Body of pancreas (tissue), 4 donors: ENCODE measurements around the gene INAFM1. TPM values are rescaled to one million over a fixed set of nuclear protein-coding genes. Genes with fewer than 3 reads are reported as not detected.
A peak's percentile ranks its signal among the peaks of the same experiment; 100 is the strongest.
"Not testable (repeated sequence)": the region's sequence is repeated elsewhere in the genome, so short reads cannot be mapped to it uniquely, and the experiment has no call there.

Source experiments
- ATAC-seq: fragments of 150-250 bp; one replicate; pipeline ENCODE4 v1.9.1; 2016
- DNase-seq, 4 donors: peaks; one replicate each; pipeline ENCODE4 v3.0.0-alpha.2; 2019
- H3K27ac ChIP-seq, 4 donors: fragments of 200-600 bp; sonication (generic); 1 replicate in 3 of 4; 2 replicates in 1 of 4; pipeline versions ENCODE4 v1.5.1 to v1.6.1; 2016 to 2019; ENCODE audit warnings: mild to moderate bottlenecking in 1 of 4, mixed read lengths in 1 of 4, moderate library complexity in 1 of 4
- H3K27me3 ChIP-seq, 2 donors: fragments of 200-600 bp; sonication (generic); one replicate each; pipeline ENCODE4 v1.6.0; 2016; ENCODE audit warnings: mild to moderate bottlenecking in 1 of 2
- H3K36me3 ChIP-seq, 2 donors: fragments of 200-600 bp; sonication (generic); replicated peaks in 1 of 2; 2 replicates each; pipeline ENCODE4 v1.5.1; 2016; ENCODE audit warnings: low read depth in 2 of 2; ENCODE audit not compliant: insufficient read depth in 1 of 2
- H3K4me1 ChIP-seq: fragments of 200-600 bp; sonication (generic); one replicate; pipeline ENCODE4 v1.6.0; 2016
- H3K4me3 ChIP-seq, 2 donors: fragments of 200-600 bp; sonication (generic); 1 replicate in 1 of 2; 2 replicates in 1 of 2; pipeline ENCODE4 v1.5.1; 2016 to 2019
- H3K9me3 ChIP-seq, 3 donors: fragments of 200-600 bp; sonication (generic); 1 replicate in 2 of 3; 2 replicates in 1 of 3; pipeline ENCODE4 v1.5.1; 2016
- CTCF ChIP-seq, 7 experiments: fragments of 450-650 bp in 4 of 7; fragments of 200-600 bp in 3 of 7; sonication (generic) in 3 of 7; IDR thresholded peaks; one replicate each; pipeline ENCODE4 v1.5.1; 2016 to 2019; ENCODE audit warnings: antibody characterized with exemption in 7 of 7
- POLR2A ChIP-seq, 3 donors: fragments of 450-650 bp; IDR thresholded peaks; one replicate each; pipeline ENCODE4 v1.6.1; 2016; ENCODE audit warnings: antibody characterized with exemption in 3 of 3, mild to moderate bottlenecking in 2 of 3
- WGBS, 2 donors: methylation state at CpG; one replicate each; pipeline ENCODE4 v1.1.5; 2017; 5-methylcytosine and 5-hydroxymethylcytosine counted together
- intact Hi-C: fragments of 100-400 bp; cut with DNase I; formaldehyde crosslinking; loops from one replicate; pipeline ENCODE4 v1.15.1; 2023
- total RNA-seq, 2 donors: library from RNA; depleted of rRNA; stranded (reverse); fragments of >200 nt; gene quantifications; one replicate each; pipeline ENCODE4 v1.1.0, GENCODE V29; 2016

Gene INAFM1
- total RNA-seq, 2 donors from 2014 or later: 9.1 to 10.2 TPM

GRCh38 chr19:47261946-47262793 lies 12.5 kb upstream of the INAFM1 start:
- H3K27me3 ChIP-seq, H3K9me3 ChIP-seq, intact Hi-C loops, H3K4me3 ChIP-seq: not testable (repeated sequence)
- Histone ChIP-seq H3K36me3 (peaks cover 5 to 22% of the 10 kb centered on the region in 2 donors), H3K4me1 (peaks cover 60% of the 10 kb centered on the region), H3K27ac (peak overlapping the region; percentile 76 to 97 (median 94))
- ATAC-seq (peak; percentile 76), DNase-seq (peak; percentile 78 to 87 (median 84))
- TF ChIP-seq POLR2A (IDR thresholded peaks at IDR 0.05): peak in 1 of 3 donors; percentile 21
- 36 to 45% methylated on average over 12 to 14 of the region's 14 CpGs for WGBS, 2 donors

GRCh38 chr19:47264629-47265028 lies 10.1 kb upstream of the INAFM1 start:
- Histone ChIP-seq H3K4me1 (peaks cover 44% of the 10 kb centered on the region), H3K9me3 (no peaks in the 10 kb centered on the region), H3K36me3 (peaks cover 16 to 23% of the 10 kb centered on the region in 2 donors), H3K4me3 (no peak overlapping the region), H3K27me3 (no peaks in the 10 kb centered on the region), H3K27ac (no peak overlapping the region)
- ATAC-seq (no peak), DNase-seq (no peak)
- TF ChIP-seq POLR2A (IDR thresholded peaks at IDR 0.05): no peak
- TF ChIP-seq CTCF (IDR thresholded peaks at IDR 0.05): no peak
- intact Hi-C loops: no loop called here
- WGBS, 2 donors: 86 to 90% methylated on average over 24 to 29 of the region's 30 CpGs

- intact Hi-C loops: no loop called here
- no peaks in the 10 kb centered on the region for H3K27me3 ChIP-seq
- peaks cover 16 to 35% of the 10 kb centered on the region in 2 donors for H3K36me3 ChIP-seq
- peak overlapping the region in 2 of 4 donors; percentile 17 to 46 for H3K27ac ChIP-seq
- no peaks in the 10 kb centered on the region for H3K9me3 ChIP-seq
- 90 to 93% methylated on average over 16 to 21 of the region's 21 CpGs for WGBS, 2 donors
- DNase-seq (no peak), ATAC-seq (no peak)
- no peak overlapping the region for H3K4me3 ChIP-seq
- TF ChIP-seq CTCF (IDR thresholded peaks at IDR 0.05) (no peak), POLR2A (IDR thresholded peaks at IDR 0.05) (no peak)
- H3K4me1 ChIP-seq: peaks cover 26% of the 10 kb centered on the region
Measured at GRCh38 chr19:47266401-47266941, 8.2 kb upstream of the INAFM1 start.

- DNase-seq: peak in 3 of 4 donors; percentile 72 to 80 (median 80)
- Histone ChIP-seq H3K4me1 (peaks cover 23% of the 10 kb centered on the region), H3K4me3 (no peak overlapping the region), H3K36me3 (peaks cover 16 to 35% of the 10 kb centered on the region in 2 donors), H3K9me3 (no peaks in the 10 kb centered on the region), H3K27ac (peak overlapping the region in 3 of 4 donors; percentile 17 to 46 (median 32)), H3K27me3 (no peaks in the 10 kb centered on the region)
- TF ChIP-seq CTCF (IDR thresholded peaks at IDR 0.05) (no peak), POLR2A (IDR thresholded peaks at IDR 0.05) (peak in 1 of 3 donors; percentile 8)
- ATAC-seq: no peak
- intact Hi-C loops: no loop called here
- 50 to 84% methylated on average over 10 to 14 of the region's 14 CpGs for WGBS, 2 donors
Measured at GRCh38 chr19:47267350-47267759, 7.3 kb upstream of the INAFM1 start.

GRCh38 chr19:47268028-47268427 lies 6.7 kb upstream of the INAFM1 start:
- H3K36me3 ChIP-seq: peaks cover 16 to 35% of the 10 kb centered on the region in 2 donors
- TF ChIP-seq CTCF (IDR thresholded peaks at IDR 0.05): no peak
- no peak for TF ChIP-seq POLR2A (IDR thresholded peaks at IDR 0.05)

More at GRCh38 chr19:47268028-47268427, 6.7 kb upstream of the INAFM1 start:
- Histone ChIP-seq H3K9me3 (no peaks in the 10 kb centered on the region), H3K4me1 (peaks cover 25% of the 10 kb centered on the region), H3K27me3 (no peaks in the 10 kb centered on the region), H3K4me3 (no peak overlapping the region), H3K27ac (no peak overlapping the region)
- intact Hi-C loops: no loop called here
- no peak for DNase-seq
- WGBS, 2 donors: 74 to 88% methylated on average over 6 of the region's 6 CpGs
- ATAC-seq: no peak
